T-helper 1 cell treated with Interleukin-12 subunit alpha and Interleukin-12 subunit beta and Interleukin-4 antibody, amounts not matched to agents 30 ng/mL and 1 ng/mL, for 36 hours (primary cell): ENCODE data around the gene KANSL1L. TPM values are rescaled to one million over a fixed set of nuclear protein-coding genes. Genes with fewer than 3 reads are reported as not detected.
"Not testable (repeated sequence)": the region's sequence is repeated elsewhere in the genome, so short reads cannot be mapped to it uniquely, and the experiment has no call there.

Experiments used
- intact Hi-C: fragments of 100-400 bp; cut with micrococcal nuclease; formaldehyde crosslinking; loops from one replicate; pipeline ENCODE4 v1.15.1; 2024
- total RNA-seq: library from RNA; stranded (reverse); gene quantifications from 2 replicates; pipeline ENCODE4 v1.2.3, GENCODE V29; 2022

The KANSL1L gene
- total RNA-seq, result 5.4 and 6.1 TPM in 2 replicates

- intact Hi-C loops, result loop anchor here (1.0 kb wide), 1 partner anchor 10 kb away; no protein-coding TSS in a partner anchor
These were observed at the start of gene KANSL1L for GRCh38 chr2:210171309-210172218. TSS of gene KANSL1L (minus strand) at chr2:210171409. CDS start at chr2:210154582, 16,827 bp downstream.

- intact Hi-C loops, result no loop called here
These were observed 43.9 kb upstream of the KANSL1L start for GRCh38 chr2:210215120-210215519.

- intact Hi-C loops, result no loop called here
These were observed 39.0 kb upstream of the KANSL1L start for GRCh38 chr2:210210185-210210584.

- intact Hi-C loops, result no loop called here
These were observed 36.7 kb upstream of the KANSL1L start for GRCh38 chr2:210207929-210208328.

- intact Hi-C loops, result no loop called here
These were observed 32.3 kb upstream of the KANSL1L start for GRCh38 chr2:210203558-210203957.

GRCh38 chr2:210203147-210203546, 31.9 kb upstream of the KANSL1L start:
- intact Hi-C loops, result no loop called here

- intact Hi-C loops, result loop anchor here (1.0 kb wide), 6 partner anchors 127 to 1805 kb away; no protein-coding TSS in a partner anchor
These were observed 28.6 kb upstream of the KANSL1L start for GRCh38 chr2:210199854-210200253.

- intact Hi-C loops, result loop anchor here (1.0 kb wide), 6 partner anchors 126 to 1804 kb away; no protein-coding TSS in a partner anchor
These were observed 28.1 kb upstream of the KANSL1L start for GRCh38 chr2:210199186-210199765.

GRCh38 chr2:210198326-210198725, 27.1 kb upstream of the KANSL1L start:
- intact Hi-C loops, result no loop called here

GRCh38 chr2:210197720-210198119, 26.5 kb upstream of the KANSL1L start:
- intact Hi-C loops, result no loop called here

GRCh38 chr2:210195101-210195852, 24.1 kb upstream of the KANSL1L start:
- intact Hi-C loops, result loop anchor here (1.0 kb wide), 6 partner anchors 25 to 1800 kb away; partner anchors contain the start of gene RPE

GRCh38 chr2:210190345-210190744, 19.1 kb upstream of the KANSL1L start:
- intact Hi-C loops, result no loop called here

- intact Hi-C loops, result no loop called here
These were observed 18.4 kb upstream of the KANSL1L start for GRCh38 chr2:210189452-210190138.

GRCh38 chr2:210188755-210189154, 17.5 kb upstream of the KANSL1L start:
- intact Hi-C loops, result no loop called here

- intact Hi-C loops, result no loop called here
These were observed 17.0 kb upstream of the KANSL1L start for GRCh38 chr2:210188190-210188589.

GRCh38 chr2:210183936-210184335, 12.7 kb upstream of the KANSL1L start:
- intact Hi-C loops, result not testable (repeated sequence)

GRCh38 chr2:210181606-210182088, 10.4 kb upstream of the KANSL1L start:
- intact Hi-C loops, result loop anchor here (1.0 kb wide), 1 partner anchor 10 kb away; the partner anchor contains the start of gene KANSL1L

GRCh38 chr2:210181033-210181605, 9.9 kb upstream of the KANSL1L start:
- intact Hi-C loops, result loop anchor here (1.0 kb wide), 1 partner anchor 10 kb away; the partner anchor contains the start of gene KANSL1L

GRCh38 chr2:210180477-210180876, 9.3 kb upstream of the KANSL1L start:
- intact Hi-C loops, result no loop called here

GRCh38 chr2:210179351-210179990, 8.3 kb upstream of the KANSL1L start:
- intact Hi-C loops, result no loop called here
